OCI-LY7 (cell line): ENCODE measurements around the gene TJP3. TPM values are rescaled to one million over a fixed set of nuclear protein-coding genes. Genes with fewer than 3 reads are reported as not detected.

Experiments used
- BruUV-seq: library from RNA; stranded (reverse); fragments of 400-500 nt; replicated peaks from 2 replicates; lab custom pipeline; 2021; lab: Mats Ljungman, UMichigan
- CTCF ChIA-PET: fragments of 300-600 bp; sonication (Branson Sonifier 250); formaldehyde crosslinking; loops from one replicate; lab custom pipeline; 2022; ENCODE audit warnings: antibody characterized with exemption; ENCODE audit not compliant: unreplicated experiment; lab: Charles Lee
- POLR2A ChIA-PET: fragments of 300-600 bp; sonication (Branson Sonifier 250); formaldehyde crosslinking; loops from one replicate; lab custom pipeline; 2022; ENCODE audit warnings: antibody characterized with exemption; lab: Charles Lee
- DNase-seq: peaks from one replicate; pipeline ENCODE4 v3.0.0-alpha.2; 2015; ENCODE audit warnings: low spot score
- H2AFZ ChIP-seq: fragments of 200-600 bp; sonication (generic), shearing (Covaris generic); 2 replicates; pipeline ENCODE4 v1.6.1; 2014; ENCODE audit warnings: mild to moderate bottlenecking, antibody characterized with exemption, low read length, moderate library complexity
- H3K27ac ChIP-seq: fragments of 200-600 bp; sonication (generic); 2 replicates; pipeline ENCODE4 v1.5.1; 2014; ENCODE audit warnings: mixed run types, low read depth, mild to moderate bottlenecking, moderate library complexity, low read length, inconsistent platforms; ENCODE audit not compliant: poor library complexity, severe bottlenecking
- H3K36me3 ChIP-seq: fragments of 200-600 bp; sonication (generic); 2 replicates; pipeline ENCODE4 v1.6.1; 2014; ENCODE audit warnings: mild to moderate bottlenecking, antibody characterized with exemption, low read length, moderate library complexity, mixed read lengths; ENCODE audit not compliant: insufficient read depth
- H3K4me1 ChIP-seq: fragments of 200-600 bp; sonication (generic); 2 replicates; pipeline ENCODE4 v1.5.1; 2014; ENCODE audit warnings: mild to moderate bottlenecking, low read length; ENCODE audit not compliant: insufficient read depth, poor library complexity, severe bottlenecking
- H3K4me2 ChIP-seq: fragments of 200-600 bp; sonication (generic); 2 replicates; pipeline ENCODE4 v1.6.1; 2014; ENCODE audit warnings: mild to moderate bottlenecking, low read length
- H3K4me3 ChIP-seq: fragments of 200-600 bp; sonication (generic); 2 replicates; pipeline ENCODE4 v1.5.1; 2014; ENCODE audit warnings: mild to moderate bottlenecking, low read depth, low read length; ENCODE audit not compliant: poor library complexity, severe bottlenecking
- H3K79me2 ChIP-seq: fragments of 200-600 bp; sonication (generic); 2 replicates; pipeline ENCODE4 v1.6.1; 2016; ENCODE audit warnings: low read depth, mild to moderate bottlenecking, low read length, moderate library complexity, mixed read lengths; ENCODE audit not compliant: insufficient read depth
- H3K9me2 ChIP-seq: fragments of 200-600 bp; sonication (generic); 2 replicates; pipeline ENCODE4 v1.6.1; 2016; ENCODE audit warnings: mild to moderate bottlenecking, low read length, mixed read lengths; ENCODE audit not compliant: insufficient read depth
- H3K9me3 ChIP-seq: fragments of 200-600 bp; sonication (generic); 2 replicates; pipeline ENCODE4 v1.6.1; 2014; ENCODE audit warnings: mild to moderate bottlenecking, mixed run types, low read length, mixed read lengths
- H4K20me1 ChIP-seq: fragments of 200-600 bp; sonication (generic); 2 replicates; pipeline ENCODE4 v1.6.1; 2014; ENCODE audit warnings: mild to moderate bottlenecking, antibody characterized with exemption, low read length, moderate library complexity, mixed read lengths; ENCODE audit not compliant: insufficient read depth
- EZH2phosphoT487 ChIP-seq: fragments of 200-600 bp; sonication (generic); IDR thresholded peaks from 2 replicates; pipeline ENCODE4 v1.6.1; 2018; ENCODE audit warnings: low read depth, borderline replicate concordance, mild to moderate bottlenecking, mixed run types, antibody characterized with exemption, low read length, moderate library complexity, mixed read lengths
- intact Hi-C: fragments of 100-400 bp; cut with micrococcal nuclease; formaldehyde crosslinking; loops from one replicate; pipeline ENCODE4 v1.10.0; 2022; ENCODE audit not compliant: unreplicated experiment
- total RNA-seq, 2 experiments: library from RNA; depleted of rRNA in 1 of 2; stranded (reverse); fragments of >200 nt in 1 of 2; shearing (Covaris generic) in 1 of 2; gene quantifications; 2 replicates each; pipeline ENCODE4 v1.2.3, GENCODE V29; 2014 to 2022
- TF ChIP-seq, protein P1 (sequence below): fragments of 200-600 bp; sonication (generic); conservative IDR thresholded peaks from 2 replicates; pipeline ENCODE4 v1.5.1; 2014; ENCODE audit warnings: mild to moderate bottlenecking, antibody characterized with exemption, low read length, moderate library complexity, mixed read lengths

Gene TJP3
- total RNA-seq, 2 experiments from 2014 or later = 0.69 to 1.8 TPM

- intact Hi-C loops = no loop called here
- H3K9me2 ChIP-seq = no peaks in the 10 kb centered on the region
- H2AFZ ChIP-seq = no peak overlapping the region
- H3K27ac ChIP-seq = no peak overlapping the region
- H3K4me1 ChIP-seq = no peaks in the 10 kb centered on the region
- TF ChIP-seq, protein P1, sequence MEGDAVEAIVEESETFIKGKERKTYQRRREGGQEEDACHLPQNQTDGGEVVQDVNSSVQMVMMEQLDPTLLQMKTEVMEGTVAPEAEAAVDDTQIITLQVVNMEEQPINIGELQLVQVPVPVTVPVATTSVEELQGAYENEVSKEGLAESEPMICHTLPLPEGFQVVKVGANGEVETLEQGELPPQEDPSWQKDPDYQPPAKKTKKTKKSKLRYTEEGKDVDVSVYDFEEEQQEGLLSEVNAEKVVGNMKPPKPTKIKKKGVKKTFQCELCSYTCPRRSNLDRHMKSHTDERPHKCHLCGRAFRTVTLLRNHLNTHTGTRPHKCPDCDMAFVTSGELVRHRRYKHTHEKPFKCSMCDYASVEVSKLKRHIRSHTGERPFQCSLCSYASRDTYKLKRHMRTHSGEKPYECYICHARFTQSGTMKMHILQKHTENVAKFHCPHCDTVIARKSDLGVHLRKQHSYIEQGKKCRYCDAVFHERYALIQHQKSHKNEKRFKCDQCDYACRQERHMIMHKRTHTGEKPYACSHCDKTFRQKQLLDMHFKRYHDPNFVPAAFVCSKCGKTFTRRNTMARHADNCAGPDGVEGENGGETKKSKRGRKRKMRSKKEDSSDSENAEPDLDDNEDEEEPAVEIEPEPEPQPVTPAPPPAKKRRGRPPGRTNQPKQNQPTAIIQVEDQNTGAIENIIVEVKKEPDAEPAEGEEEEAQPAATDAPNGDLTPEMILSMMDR = no peak
- TF ChIP-seq EZH2phosphoT487 = no peak
- POLR2A ChIA-PET = no interaction called here
- DNase-seq = no peak
- H3K9me3 ChIP-seq = no peaks in the 10 kb centered on the region
- BruUV-seq = no TSS peak
- no peaks in the 10 kb centered on the region for H3K79me2 ChIP-seq
- CTCF ChIA-PET = no interaction called here
- H3K4me2 ChIP-seq = no peak overlapping the region
- H3K36me3 ChIP-seq = no peaks in the 10 kb centered on the region
- H4K20me1 ChIP-seq = 0 out of 2 replicates have a peak, but pooled peaks cover 4% of the 10 kb centered on the region
- no peak overlapping the region for H3K4me3 ChIP-seq
Observed at GRCh38 chr19:3678188-3678587, 30.0 kb upstream of the TJP3 start.

DNA sequence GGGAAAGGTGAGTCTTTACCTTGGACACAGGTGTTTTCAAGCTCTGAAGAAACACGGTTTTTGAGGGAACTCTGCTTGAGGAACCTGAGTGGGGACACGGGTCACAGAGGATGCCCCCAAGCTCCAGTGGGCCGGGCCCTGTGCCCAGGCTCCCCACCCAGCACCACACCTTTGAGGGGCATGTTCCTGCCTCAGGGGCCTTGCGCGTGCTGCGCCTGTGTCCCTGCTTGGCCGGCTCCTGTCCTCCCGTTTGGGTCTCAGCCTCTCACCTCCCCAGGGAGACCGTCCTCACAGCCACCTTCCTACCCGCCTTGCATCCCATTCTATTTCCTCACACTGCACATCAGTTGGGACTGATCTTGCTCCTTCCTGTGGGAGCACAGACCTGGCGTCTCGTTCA is 29.0 kb upstream of the TJP3 start:
- Histone ChIP-seq H3K4me1 (no peaks in the 10 kb centered on the region), H3K4me2 (no peak overlapping the region), H3K36me3 (peaks cover 2% of the 10 kb centered on the region), H3K27ac (no peak overlapping the region), H3K79me2 (no peaks in the 10 kb centered on the region), H3K9me2 (no peaks in the 10 kb centered on the region), H4K20me1 (0 out of 2 replicates have a peak, but pooled peaks cover 4% of the 10 kb centered on the region), H3K4me3 (no peak overlapping the region), H3K9me3 (0 out of 2 replicates have a peak, but pooled peaks cover under 1% of the 10 kb centered on the region), H2AFZ (no peak overlapping the region)
- no peak for TF ChIP-seq EZH2phosphoT487
- TF ChIP-seq, protein P1 = no peak
- POLR2A ChIA-PET = no interaction called here
- CTCF ChIA-PET = no interaction called here
- BruUV-seq = no TSS peak
- intact Hi-C loops = no loop called here
- no peak for DNase-seq

GRCh38 chr19:3679581-3679980 is 28.6 kb upstream of the TJP3 start:
- Histone ChIP-seq H3K36me3 (peaks cover 6% of the 10 kb centered on the region), H4K20me1 (0 out of 2 replicates have a peak, but pooled peaks cover 4% of the 10 kb centered on the region), H2AFZ (no peak overlapping the region), H3K4me2 (no peak overlapping the region), H3K79me2 (no peaks in the 10 kb centered on the region), H3K4me3 (no peak overlapping the region), H3K9me3 (0 out of 2 replicates have a peak, but pooled peaks cover 5% of the 10 kb centered on the region), H3K9me2 (no peaks in the 10 kb centered on the region), H3K27ac (no peak overlapping the region), H3K4me1 (no peaks in the 10 kb centered on the region)
- no peak for DNase-seq
- TF ChIP-seq, protein P1 = no peak
- BruUV-seq = no TSS peak
- POLR2A ChIA-PET = no interaction called here
- intact Hi-C loops = no loop called here
- CTCF ChIA-PET = no interaction called here
